Measurements from ENCODE around the gene LTV1.

LTV1 gene

GRCh38 chr6:143896126-143896860 lies 53.2 kb downstream of the LTV1 start:
- DNase-seq (ENCODE audit: low read depth), result peak; percentile 3
- TF ChIP-seq CTCF (IDR thresholded peaks at IDR 0.05; ENCODE audit: low read length, missing control alignments), result no peak
- no peak overlapping the region for H3K4me3 ChIP-seq (replicated peaks; ENCODE audit: low read depth, low read length)

GRCh38 chr6:143900358-143900757 lies 57.2 kb downstream of the LTV1 start:
- no peak overlapping the region for H3K4me3 ChIP-seq (replicated peaks; ENCODE audit: low read depth, low read length)
- TF ChIP-seq CTCF (IDR thresholded peaks at IDR 0.05; ENCODE audit: low read length, missing control alignments), result no peak
- no peak for DNase-seq (ENCODE audit: low read depth)

- TF ChIP-seq CTCF (IDR thresholded peaks at IDR 0.05; ENCODE audit: low read length, missing control alignments), result no peak
- DNase-seq (ENCODE audit: low read depth), result peak; percentile 90
- H3K4me3 ChIP-seq (replicated peaks; ENCODE audit: low read depth, low read length), result no peak overlapping the region
These were observed 59.0 kb downstream of the LTV1 start for GRCh38 chr6:143901885-143902750.

- TF ChIP-seq CTCF (IDR thresholded peaks at IDR 0.05; ENCODE audit: low read length, missing control alignments), result no peak
- DNase-seq (ENCODE audit: low read depth), result no peak
- H3K4me3 ChIP-seq (replicated peaks; ENCODE audit: low read depth, low read length), result no peak overlapping the region
These were observed 59.7 kb downstream of the LTV1 start for GRCh38 chr6:143902827-143903226.

GRCh38 chr6:143911028-143911427 lies 67.9 kb downstream of the LTV1 start:
- TF ChIP-seq CTCF (IDR thresholded peaks at IDR 0.05; ENCODE audit: low read length, missing control alignments), result no peak
- no peak overlapping the region for H3K4me3 ChIP-seq (replicated peaks; ENCODE audit: low read depth, low read length)
- DNase-seq (ENCODE audit: low read depth), result no peak

GRCh38 chr6:143912671-143913070 lies 69.5 kb downstream of the LTV1 start:
- H3K4me3 ChIP-seq (replicated peaks; ENCODE audit: low read depth, low read length), result no peak overlapping the region
- TF ChIP-seq CTCF (IDR thresholded peaks at IDR 0.05; ENCODE audit: low read length, missing control alignments), result no peak
- no peak for DNase-seq (ENCODE audit: low read depth)

Data from fibroblast of pulmonary artery (primary cell).